Kidney (tissue), 14 donors: Measurements from ENCODE around the gene EIF4ENIF1. TPM values are rescaled to one million over a fixed set of nuclear protein-coding genes. Genes with fewer than 3 reads are reported as not detected.
"Not testable (repeated sequence)": the region's sequence is repeated elsewhere in the genome, so short reads cannot be mapped to it uniquely, and the experiment has no call there.

Source experiments
- DNase-seq, 5 donors: peaks; one replicate each; pipeline ENCODE4 v3.0.0-alpha.2; 2013 to 2020
- FAIRE-seq: peaks from 2 replicates; lab custom pipeline; 2012; peaks lifted over from hg19 to GRCh38; lab: Jason Lieb, UNC
- H3K27ac ChIP-seq, 2 donors: one replicate each; pipeline ENCODE4 v1.7.0; 2013; ENCODE audit warnings: low read depth in 2 of 2, low read length in 2 of 2, inconsistent platforms in 1 of 2
- H3K27me3 ChIP-seq: one replicate; pipeline ENCODE4 v1.7.1; 2013; ENCODE audit warnings: low read length, inconsistent platforms; ENCODE audit not compliant: control insufficient read depth, insufficient read depth
- H3K36me3 ChIP-seq, 3 donors: one replicate each; pipeline versions ENCODE4 v1.7.0 to v1.7.1; 2013; ENCODE audit warnings: low read length in 3 of 3, control low read depth in 1 of 3, inconsistent platforms in 1 of 3; ENCODE audit not compliant: insufficient read depth in 3 of 3, control insufficient read depth in 2 of 3
- H3K4me1 ChIP-seq, 3 donors: one replicate each; pipeline versions ENCODE4 v1.7.0 to v1.7.1; 2013; ENCODE audit warnings: low read length in 3 of 3, inconsistent platforms in 1 of 3, low read depth in 1 of 3; ENCODE audit not compliant: control insufficient read depth in 2 of 3, insufficient read depth in 2 of 3
- H3K4me3 ChIP-seq, 3 donors: one replicate each; pipeline versions ENCODE4 v1.7.0 to v1.8.1; 2013; ENCODE audit warnings: low read length in 3 of 3, control low read depth in 1 of 3, inconsistent platforms in 1 of 3
- H3K9ac ChIP-seq, 3 donors: one replicate each; pipeline versions ENCODE4 v1.7.0 to v1.7.1; 2013; ENCODE audit warnings: low read length in 3 of 3, control low read depth in 1 of 3, inconsistent platforms in 1 of 3
- H3K9me3 ChIP-seq, 3 donors: one replicate each; pipeline versions ENCODE4 v1.7.0 to v1.7.1; 2013; ENCODE audit warnings: low read length in 3 of 3, control low read depth in 1 of 3, inconsistent platforms in 1 of 3; ENCODE audit not compliant: control insufficient read depth in 2 of 3, insufficient read depth in 1 of 3
- intact Hi-C: fragments of 100-400 bp; cut with DNase I; formaldehyde crosslinking; loops from one replicate; pipeline ENCODE4 v1.11.1; 2022
- polyA plus RNA-seq: library from polyadenylated mRNA; stranded (reverse); fragments of 350-450 nt; fragmentation: Illumina TruSeq; extraction: RNeasy Lipid Tissue Mini Kit (QIAGEN cat#74804); gene quantifications from one replicate; pipeline ENCODE4 v1.2.3, GENCODE V29; 2014; ENCODE audit warnings: low read depth, low replicate concordance; ENCODE audit not compliant: insufficient read depth
- total RNA-seq: library from RNA; stranded (reverse); fragmentation: NEBNext Ultra II Directional; extraction: Animal tissue kit (Norgen Biotek cat#: 25700); gene quantifications from one replicate; pipeline ENCODE4 v1.2.1, GENCODE V29; 2021
- TF ChIP-seq, protein P1 (sequence below): IDR thresholded peaks from 3 replicates; pipeline ENCODE4 v1.5.1; 2012; ENCODE audit warnings: mild to moderate bottlenecking, moderate library complexity, borderline replicate concordance; ENCODE audit not compliant: insufficient read depth; ENCODE audit errors: extremely low read depth
- donor health status: control.
- donor health status: control.
- donor health status: control.
- donor health status: control.
- donor health status: control.
- donor health status: DM: yes; HTN: yes; CAD: no.
- donor health status: Normal renal cell carcinoma (clear cell type).

Gene EIF4ENIF1
- total and polyA plus RNA-seq, 2 donors from 2014 or later: 13.8 to 39.1 TPM

DNA sequence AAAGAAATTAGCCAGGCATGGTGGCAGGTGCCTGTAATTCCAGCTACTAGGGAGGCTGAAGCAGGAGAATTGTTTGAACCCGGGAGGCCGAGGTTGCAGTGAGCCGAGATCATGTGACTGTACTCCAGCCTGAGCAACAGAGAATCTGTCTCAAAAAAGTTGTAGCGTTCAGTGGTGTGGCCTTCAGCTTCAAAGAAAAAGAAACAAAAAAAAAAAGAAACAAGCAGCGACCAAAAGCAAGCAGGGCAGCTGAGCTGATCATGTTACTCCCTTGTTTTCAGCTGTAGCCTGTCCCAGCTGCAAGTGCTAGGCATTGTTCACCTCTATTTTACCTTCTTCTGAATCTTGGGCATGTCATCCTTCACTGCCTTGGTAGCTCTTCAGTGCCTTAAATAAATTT, 43.7 kb upstream of the EIF4ENIF1 start:
- Histone ChIP-seq H3K36me3 (no peaks in the 10 kb centered on the region), H3K4me1 (no peaks in the 10 kb centered on the region), H3K9ac (no peak overlapping the region), H3K4me3 (no peak overlapping the region), H3K27me3 (no peaks in the 10 kb centered on the region), H3K9me3 (no peaks in the 10 kb centered on the region), H3K27ac (no peak overlapping the region)
- TF ChIP-seq, protein P1, sequence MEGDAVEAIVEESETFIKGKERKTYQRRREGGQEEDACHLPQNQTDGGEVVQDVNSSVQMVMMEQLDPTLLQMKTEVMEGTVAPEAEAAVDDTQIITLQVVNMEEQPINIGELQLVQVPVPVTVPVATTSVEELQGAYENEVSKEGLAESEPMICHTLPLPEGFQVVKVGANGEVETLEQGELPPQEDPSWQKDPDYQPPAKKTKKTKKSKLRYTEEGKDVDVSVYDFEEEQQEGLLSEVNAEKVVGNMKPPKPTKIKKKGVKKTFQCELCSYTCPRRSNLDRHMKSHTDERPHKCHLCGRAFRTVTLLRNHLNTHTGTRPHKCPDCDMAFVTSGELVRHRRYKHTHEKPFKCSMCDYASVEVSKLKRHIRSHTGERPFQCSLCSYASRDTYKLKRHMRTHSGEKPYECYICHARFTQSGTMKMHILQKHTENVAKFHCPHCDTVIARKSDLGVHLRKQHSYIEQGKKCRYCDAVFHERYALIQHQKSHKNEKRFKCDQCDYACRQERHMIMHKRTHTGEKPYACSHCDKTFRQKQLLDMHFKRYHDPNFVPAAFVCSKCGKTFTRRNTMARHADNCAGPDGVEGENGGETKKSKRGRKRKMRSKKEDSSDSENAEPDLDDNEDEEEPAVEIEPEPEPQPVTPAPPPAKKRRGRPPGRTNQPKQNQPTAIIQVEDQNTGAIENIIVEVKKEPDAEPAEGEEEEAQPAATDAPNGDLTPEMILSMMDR: no peak
- intact Hi-C loops: no loop called here
- peak in 2 of 5 donors; percentile 19 to 24 for DNase-seq
- no peak for FAIRE-seq

DNA sequence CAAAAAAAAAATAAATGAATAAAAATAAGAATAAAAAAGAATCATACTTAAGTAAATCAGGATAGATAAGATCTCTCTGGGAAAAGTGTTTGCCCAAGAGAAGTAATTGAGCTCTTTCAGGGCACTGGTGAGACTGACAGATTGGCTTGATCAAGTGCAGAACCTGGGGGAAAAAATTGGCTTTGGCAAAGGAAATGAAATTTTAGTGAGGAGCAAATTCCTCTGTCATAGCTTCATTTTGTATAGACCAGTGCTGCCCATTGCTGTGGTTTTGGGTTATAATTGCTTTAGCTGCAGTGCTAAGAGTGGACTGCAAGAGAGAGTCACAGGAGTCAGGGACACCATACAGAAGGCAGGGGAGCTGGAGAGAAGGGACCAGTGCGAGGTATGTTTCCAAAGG, 42.4 kb upstream of the EIF4ENIF1 start:
- H3K27ac ChIP-seq: no peak overlapping the region
- no peaks in the 10 kb centered on the region for H3K36me3 ChIP-seq
- no peak overlapping the region for H3K9ac ChIP-seq
- no peaks in the 10 kb centered on the region for H3K4me1 ChIP-seq
- TF ChIP-seq, protein P1: no peak
- H3K9me3 ChIP-seq: no peaks in the 10 kb centered on the region
- FAIRE-seq (no peak), DNase-seq (no peak)
- no peak overlapping the region for H3K4me3 ChIP-seq
- H3K27me3 ChIP-seq: no peaks in the 10 kb centered on the region
- intact Hi-C loops: no loop called here

DNA sequence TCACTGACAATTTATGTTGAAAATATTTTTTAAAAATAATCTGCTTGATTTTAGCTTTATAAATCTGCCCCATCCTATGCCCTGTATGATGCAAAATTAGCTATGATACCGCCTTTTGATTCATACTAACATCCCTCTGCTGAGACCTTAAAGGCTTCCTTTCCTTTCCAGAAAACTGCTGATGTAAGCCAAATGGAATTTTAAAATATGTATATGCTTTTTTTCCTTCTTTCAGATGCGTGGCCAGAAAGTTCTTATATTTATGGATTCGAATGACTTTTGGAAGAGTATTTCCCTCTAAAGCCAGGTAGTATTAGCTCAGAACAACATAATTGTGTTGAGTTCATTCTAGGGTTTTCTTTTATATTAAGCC, 41.2 kb upstream of the EIF4ENIF1 start:
- intact Hi-C loops: no loop called here
- Histone ChIP-seq H3K27ac (no peak overlapping the region), H3K9ac (no peak overlapping the region), H3K4me3 (no peak overlapping the region), H3K36me3 (no peaks in the 10 kb centered on the region), H3K9me3 (no peaks in the 10 kb centered on the region), H3K4me1 (no peaks in the 10 kb centered on the region), H3K27me3 (no peaks in the 10 kb centered on the region)
- DNase-seq (peak in 2 of 5 donors; percentile 36 to 47), FAIRE-seq (no peak)
- TF ChIP-seq, protein P1: no peak

DNA sequence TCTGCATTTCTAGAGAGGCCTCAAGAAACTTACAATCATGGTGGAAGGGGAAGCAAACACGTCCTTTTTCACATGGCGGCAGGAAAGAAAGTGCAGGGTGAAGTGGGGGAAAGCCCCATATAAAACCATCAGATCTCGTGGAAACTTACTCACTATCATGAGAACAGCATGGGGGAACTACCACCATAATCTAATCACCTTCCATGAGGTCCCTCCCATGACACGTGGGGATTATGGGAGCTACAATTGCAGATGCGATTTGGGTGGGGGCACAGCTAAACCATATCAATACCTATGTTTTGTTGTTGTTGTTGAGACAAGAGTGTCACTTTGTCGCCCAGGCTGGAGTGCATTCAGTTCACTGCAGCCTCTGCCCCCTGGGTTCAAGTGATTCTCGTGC, 36.6 kb upstream of the EIF4ENIF1 start:
- TF ChIP-seq, protein P1: no peak
- FAIRE-seq: no peak
- H3K4me1 ChIP-seq: no peaks in the 10 kb centered on the region

DNA sequence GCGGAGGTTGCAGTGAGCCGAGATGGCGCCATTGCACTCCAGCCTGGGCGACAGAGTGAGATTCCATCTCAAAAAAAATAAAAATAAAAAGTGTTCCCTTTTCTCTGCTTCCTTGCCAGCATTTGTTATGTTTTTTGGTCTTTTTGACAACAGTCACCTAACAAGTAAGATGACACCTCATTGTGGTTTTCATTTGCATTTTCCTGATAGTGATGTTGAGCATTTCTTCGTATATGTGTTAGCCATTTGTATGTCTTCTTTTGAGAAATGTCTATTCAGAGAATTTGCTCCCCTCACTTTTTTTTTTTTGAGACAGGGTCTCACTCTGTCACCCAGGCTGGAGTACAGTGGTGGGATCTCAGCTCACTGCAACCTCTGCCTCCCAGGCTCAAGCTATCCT, 34.5 kb upstream of the EIF4ENIF1 start:
- H3K4me3 ChIP-seq, H3K9me3 ChIP-seq, intact Hi-C loops, DNase-seq, H3K4me1 ChIP-seq, H3K36me3 ChIP-seq, FAIRE-seq, H3K27ac ChIP-seq, H3K9ac ChIP-seq, H3K27me3 ChIP-seq: not testable (repeated sequence)

More for the DNA sequence above, 36.6 kb upstream of the EIF4ENIF1 start:
- Histone ChIP-seq H3K27ac (no peak overlapping the region), H3K4me3 (no peak overlapping the region), H3K9me3 (no peaks in the 10 kb centered on the region), H3K9ac (no peak overlapping the region), H3K36me3 (no peaks in the 10 kb centered on the region), H3K27me3 (no peaks in the 10 kb centered on the region)
- DNase-seq: no peak
- intact Hi-C loops: no loop called here
